ENCODE measurements around the gene ACSM6.

DNA sequence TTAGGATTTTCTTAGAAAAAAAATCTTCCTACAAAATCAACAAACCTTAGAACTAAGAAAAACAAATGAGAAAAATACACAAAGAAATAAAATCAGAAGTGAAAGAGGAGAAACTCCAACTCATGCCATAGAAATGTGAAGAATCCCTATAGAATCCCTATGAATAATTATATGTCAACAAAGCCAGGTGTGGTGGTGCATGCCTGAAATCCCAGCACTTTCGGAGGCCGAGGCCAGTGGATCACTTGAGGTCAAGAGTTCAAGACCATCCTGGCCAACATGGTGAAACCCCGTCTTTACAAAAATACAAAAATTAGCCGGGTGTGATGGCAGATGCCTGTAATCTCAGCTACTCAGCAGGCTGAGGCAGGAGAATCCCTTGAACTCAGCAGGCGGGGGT is 27.1 kb downstream of the ACSM6 start:
- TF ChIP-seq CTCF (IDR thresholded peaks at IDR 0.05; ENCODE audit: low read length) (no peak), EZH2phosphoT487 (IDR thresholded peaks at IDR 0.05; ENCODE audit: low read length) (no peak)
